ENCODE measurements around the gene FMNL2.

The FMNL2 gene

GRCh38 chr2:152646264-152646663 is 311.3 kb downstream of the FMNL2 start:
- DNase-seq, result no peak

GRCh38 chr2:152646775-152647174 is 311.8 kb downstream of the FMNL2 start:
- DNase-seq, result no peak

- DNase-seq, result peak in 29 of 51 donors; percentile 3 to 65 (median 22)
These were observed 312.6 kb downstream of the FMNL2 start for GRCh38 chr2:152647552-152647951.

GRCh38 chr2:152648336-152648735 is 313.4 kb downstream of the FMNL2 start:
- peak in 1 of 51 donors; percentile 36 for DNase-seq

- no peak for DNase-seq
These were observed 315.0 kb downstream of the FMNL2 start for GRCh38 chr2:152649997-152650396.

- DNase-seq, result no peak
These were observed 315.9 kb downstream of the FMNL2 start for GRCh38 chr2:152650768-152651371.

- DNase-seq, result no peak
These were observed 316.9 kb downstream of the FMNL2 start for GRCh38 chr2:152651834-152652233.

GRCh38 chr2:152655880-152656279 is 320.9 kb downstream of the FMNL2 start:
- no peak for DNase-seq

- DNase-seq, result no peak
These were observed 322.1 kb downstream of the FMNL2 start for GRCh38 chr2:152657043-152657442.

GRCh38 chr2:152658221-152658620 is 323.2 kb downstream of the FMNL2 start:
- DNase-seq, result no peak

GRCh38 chr2:152661076-152661475 is 326.1 kb downstream of the FMNL2 start:
- DNase-seq, result no peak

- no peak for DNase-seq
These were observed 329.8 kb downstream of the FMNL2 start for GRCh38 chr2:152664725-152665124.

GRCh38 chr2:152674334-152674733 is 339.4 kb downstream of the FMNL2 start:
- DNase-seq, result no peak

- no peak for DNase-seq
These were observed 341.5 kb downstream of the FMNL2 start for GRCh38 chr2:152676461-152676860.

- no peak for DNase-seq
These were observed 343.8 kb downstream of the FMNL2 start for GRCh38 chr2:152678808-152679207.

GRCh38 chr2:152682663-152683062 is 347.7 kb downstream of the FMNL2 start:
- no peak for DNase-seq

- DNase-seq, result no peak
These were observed 348.4 kb downstream of the FMNL2 start for GRCh38 chr2:152683400-152683799.

- DNase-seq, result no peak
These were observed 351.3 kb downstream of the FMNL2 start for GRCh38 chr2:152686321-152686720.

GRCh38 chr2:152693033-152693432 is 358.1 kb downstream of the FMNL2 start:
- DNase-seq, result no peak

- peak in 1 of 51 donors; percentile 1 for DNase-seq
These were observed 359.2 kb downstream of the FMNL2 start for GRCh38 chr2:152694161-152694661.

GRCh38 chr2:152695763-152696162 is 360.8 kb downstream of the FMNL2 start:
- no peak for DNase-seq

- no peak for DNase-seq
These were observed 361.5 kb downstream of the FMNL2 start for GRCh38 chr2:152696476-152696875.
